ENCODE measurements around the gene TMEM273. TPM values are rescaled to one million over a fixed set of nuclear protein-coding genes. Genes with fewer than 3 reads are reported as not detected.

Gene TMEM273
- total and polyA plus RNA-seq, 10 of the 15 experiments (the other 5 are each of a cell fraction or from before 2014, with no cell fraction given): 10.3 to 46.3 (median 26.4) TPM

DNA sequence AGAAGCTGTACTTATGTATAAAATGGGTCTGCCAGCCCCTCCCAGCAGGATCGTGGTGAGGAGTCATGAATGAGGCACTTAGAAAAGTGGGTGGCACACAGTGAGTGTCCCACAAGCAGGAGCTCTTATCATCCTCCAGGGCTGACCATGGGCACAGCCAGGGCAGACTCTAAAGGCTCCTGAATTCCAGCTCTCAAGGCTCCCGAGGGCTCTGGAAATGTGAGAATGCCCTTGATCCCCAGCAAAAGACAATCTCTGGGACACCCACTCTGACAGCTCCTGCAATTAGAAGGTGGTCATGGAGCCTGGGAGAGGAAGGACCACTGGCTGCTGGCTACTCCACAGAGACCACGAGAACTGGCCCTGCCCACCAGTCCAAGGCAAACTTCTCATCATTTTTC is 74.5 kb downstream of the TMEM273 start:
- no peak for TF ChIP-seq HDAC2 (IDR thresholded peaks at IDR 0.05)
- TF ChIP-seq ESRRA (IDR thresholded peaks at IDR 0.05; ENCODE audit: low read length): no peak
- TF ChIP-seq BCL11A (IDR thresholded peaks at IDR 0.05; ENCODE audit: low read depth, low read length): no peak
- no peak for TF ChIP-seq NFXL1 (IDR thresholded peaks at IDR 0.05; ENCODE audit: borderline replicate concordance)
- no peak for TF ChIP-seq RUNX3 (IDR thresholded peaks at IDR 0.05; ENCODE audit: low read length)
- TF ChIP-seq RB1 (IDR thresholded peaks at IDR 0.05; ENCODE audit: borderline replicate concordance): no peak
- TF ChIP-seq, protein P1, sequence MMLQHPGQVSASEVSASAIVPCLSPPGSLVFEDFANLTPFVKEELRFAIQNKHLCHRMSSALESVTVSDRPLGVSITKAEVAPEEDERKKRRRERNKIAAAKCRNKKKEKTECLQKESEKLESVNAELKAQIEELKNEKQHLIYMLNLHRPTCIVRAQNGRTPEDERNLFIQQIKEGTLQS (IDR thresholded peaks at IDR 0.05; ENCODE audit: borderline replicate concordance, extremely low read depth, low read depth, low read length): no peak
- TF ChIP-seq IKZF2 (IDR thresholded peaks at IDR 0.05): no peak
- TF ChIP-seq JUND (IDR thresholded peaks at IDR 0.05; ENCODE audit: low read depth, low read length): no peak
- TF ChIP-seq TCF12 (IDR thresholded peaks at IDR 0.05; ENCODE audit: low read depth, low read length): no peak
- TF ChIP-seq MXI1 (IDR thresholded peaks at IDR 0.05; ENCODE audit: low read depth, low read length): no peak
- TF ChIP-seq, protein P2, sequence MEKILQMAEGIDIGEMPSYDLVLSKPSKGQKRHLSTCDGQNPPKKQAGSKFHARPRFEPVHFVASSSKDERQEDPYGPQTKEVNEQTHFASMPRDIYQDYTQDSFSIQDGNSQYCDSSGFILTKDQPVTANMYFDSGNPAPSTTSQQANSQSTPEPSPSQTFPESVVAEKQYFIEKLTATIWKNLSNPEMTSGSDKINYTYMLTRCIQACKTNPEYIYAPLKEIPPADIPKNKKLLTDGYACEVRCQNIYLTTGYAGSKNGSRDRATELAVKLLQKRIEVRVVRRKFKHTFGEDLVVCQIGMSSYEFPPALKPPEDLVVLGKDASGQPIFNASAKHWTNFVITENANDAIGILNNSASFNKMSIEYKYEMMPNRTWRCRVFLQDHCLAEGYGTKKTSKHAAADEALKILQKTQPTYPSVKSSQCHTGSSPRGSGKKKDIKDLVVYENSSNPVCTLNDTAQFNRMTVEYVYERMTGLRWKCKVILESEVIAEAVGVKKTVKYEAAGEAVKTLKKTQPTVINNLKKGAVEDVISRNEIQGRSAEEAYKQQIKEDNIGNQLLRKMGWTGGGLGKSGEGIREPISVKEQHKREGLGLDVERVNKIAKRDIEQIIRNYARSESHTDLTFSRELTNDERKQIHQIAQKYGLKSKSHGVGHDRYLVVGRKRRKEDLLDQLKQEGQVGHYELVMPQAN (conservative IDR thresholded peaks at IDR 0.05): no peak

More for the DNA sequence above, 74.5 kb downstream of the TMEM273 start:
- ChIA-PET RAD21 (ENCODE audit: unreplicated experiment) (interaction anchor here (0.9 kb wide), 1 partner anchor 8 kb away, joined by 4 read pairs; no protein-coding TSS in a partner anchor), CTCF (interaction anchor here (0.6 to 0.8 kb wide), 2 partner anchors 9 to 275 kb away, joined by 3 read pairs; no protein-coding TSS in a partner anchor), SMC1A (ENCODE audit: uncharacterized antibody, unreplicated experiment) (interaction anchor here (0.9 to 1.4 kb wide), 2 partner anchors 9 to 10 kb away, joined by 3 to 4 read pairs; no protein-coding TSS in a partner anchor), POLR2A (no interaction called here)
- Histone ChIP-seq H3K9ac (ENCODE audit: control insufficient read depth, insufficient read depth, low read length) (no peak overlapping the region), H3K27ac (ENCODE audit: control insufficient read depth, insufficient read depth) (no peak overlapping the region), H4K20me1 (ENCODE audit: control insufficient read depth, insufficient read depth) (no peaks in the 10 kb centered on the region), H3K36me3 (ENCODE audit: control insufficient read depth in 2 of 2, insufficient read depth in 2 of 2, low read length in 1 of 2) (no peaks in the 10 kb centered on the region), H3K9me3 (replicated peaks; ENCODE audit: control insufficient read depth, insufficient read depth, low read length) (no peaks in the 10 kb centered on the region), H3K4me1 (ENCODE audit: control insufficient read depth, insufficient read depth, low read length) (no peaks in the 10 kb centered on the region), H2AFZ (ENCODE audit: control insufficient read depth, low read depth, low read length) (no peak overlapping the region), H3K27me3 (replicated peaks in 1 of 2; ENCODE audit: control insufficient read depth in 2 of 2, insufficient read depth in 2 of 2, low read length in 1 of 2) (peaks cover 5 to 17% of the 10 kb centered on the region in 2 experiments), H3K79me2 (ENCODE audit: control insufficient read depth, insufficient read depth, low read length) (no peaks in the 10 kb centered on the region), H3K4me3 (no peak overlapping the region), H3K4me2 (ENCODE audit: control insufficient read depth, insufficient read depth) (no peak overlapping the region)
- FAIRE-seq (no peak), ATAC-seq (no peak), DNase-seq (ENCODE audit: low read depth, low spot score) (no peak)
- no TSS peak for BruUV-seq (replicated peaks)
- in situ Hi-C loops (cut with MboI) (no loop called here), intact Hi-C loops (cut with micrococcal nuclease; ENCODE audit: unreplicated experiment) (no loop called here)
- WGBS (ENCODE audit: insufficient coverage, insufficient replicate concordance, low lambda C conversion rate, missing lambda C conversion rate): 43% methylated on average over 3 of the region's 3 CpGs

Data from GM12878 (cell line).